PC-9 (cell line): ENCODE measurements around the gene LY86. TPM values are rescaled to one million over a fixed set of nuclear protein-coding genes. Genes with fewer than 3 reads are reported as not detected.

Source experiments
- BruUV-seq: library from RNA; stranded (reverse); fragments of 400-500 nt; replicated peaks from 2 replicates; lab custom pipeline; 2021; lab: Mats Ljungman, UMichigan
- CTCF ChIA-PET: fragments of 300-600 bp; sonication (Branson Sonifier 250); formaldehyde crosslinking; loops from one replicate; lab custom pipeline; 2022; ENCODE audit warnings: antibody characterized with exemption; lab: Charles Lee
- POLR2A ChIA-PET: fragments of 300-600 bp; sonication (Branson Sonifier 250); formaldehyde crosslinking; loops from one replicate; lab custom pipeline; 2022; ENCODE audit warnings: antibody characterized with exemption; ENCODE audit not compliant: unreplicated experiment; lab: Charles Lee
- DNase-seq, 2 experiments: peaks; one replicate each; pipeline versions ENCODE4 v3.0.0 to v3.0.0-alpha.2; 2015 to 2022; ENCODE audit warnings: mixed read lengths in 1 of 2
- H2AFZ ChIP-seq: fragments of 200-600 bp; sonication (generic); 2 replicates; pipeline ENCODE4 v1.8.1; 2017; ENCODE audit warnings: antibody characterized with exemption
- H3F3A ChIP-seq: fragments of 200-600 bp; sonication (generic); 2 replicates; pipeline ENCODE4 v1.8.1; 2017; ENCODE audit warnings: antibody characterized with exemption, mild to moderate bottlenecking, low read depth; ENCODE audit not compliant: insufficient read depth
- H3K27ac ChIP-seq: fragments of 200-600 bp; sonication (generic); 2 replicates; pipeline ENCODE4 v1.6.1; 2016; ENCODE audit warnings: mixed run types
- H3K27me3 ChIP-seq: fragments of 200-600 bp; sonication (generic); 2 replicates; pipeline ENCODE4 v1.6.1; 2016; ENCODE audit warnings: low read depth, mixed run types; ENCODE audit not compliant: insufficient read depth
- H3K36me3 ChIP-seq: fragments of 200-600 bp; sonication (generic); 2 replicates; pipeline ENCODE4 v1.6.1; 2016; ENCODE audit warnings: low read depth, mixed run types
- H3K4me1 ChIP-seq: fragments of 200-600 bp; sonication (generic); replicated peaks from 2 replicates; pipeline ENCODE4 v1.6.1; 2016; ENCODE audit warnings: mixed run types; ENCODE audit not compliant: insufficient read depth
- H3K4me2 ChIP-seq: fragments of 200-600 bp; sonication (generic); 2 replicates; pipeline ENCODE4 v1.6.1; 2017; ENCODE audit warnings: mixed run types
- H3K4me3 ChIP-seq: fragments of 200-600 bp; sonication (generic); 2 replicates; pipeline ENCODE4 v1.6.1; 2016; ENCODE audit warnings: mixed run types
- H3K79me2 ChIP-seq: fragments of 200-600 bp; sonication (generic); 2 replicates; pipeline ENCODE4 v1.6.1; 2017; ENCODE audit warnings: low read depth, mixed run types
- H3K9me2 ChIP-seq: fragments of 200-600 bp; sonication (generic); 2 replicates; pipeline ENCODE4 v1.8.1; 2017; ENCODE audit warnings: mild to moderate bottlenecking; ENCODE audit not compliant: insufficient read depth
- H3K9me3 ChIP-seq: fragments of 200-600 bp; sonication (generic); 2 replicates; pipeline ENCODE4 v1.8.1; 2016; ENCODE audit warnings: low read depth; ENCODE audit not compliant: insufficient read depth
- H4K20me1 ChIP-seq: fragments of 200-600 bp; sonication (generic); 2 replicates; pipeline ENCODE4 v1.8.1; 2017; ENCODE audit not compliant: insufficient read depth
- EZH2 ChIP-seq: fragments of 200-600 bp; sonication (generic); IDR thresholded peaks from 2 replicates; pipeline ENCODE4 v1.8.0; 2017; ENCODE audit warnings: antibody characterized with exemption, low read depth
- intact Hi-C: fragments of 100-400 bp; cut with micrococcal nuclease; formaldehyde crosslinking; loops from one replicate; pipeline ENCODE4 v1.10.0; 2022; ENCODE audit not compliant: unreplicated experiment
- total RNA-seq: library from RNA; stranded (reverse); gene quantifications from 2 replicates; pipeline ENCODE4 v1.2.3, GENCODE V29; 2021
- TF ChIP-seq, protein P1 (sequence below): fragments of 200-600 bp; sonication (generic); conservative IDR thresholded peaks from 2 replicates; pipeline ENCODE4 v1.6.1; 2017; ENCODE audit warnings: mixed run types, antibody characterized with exemption, mild to moderate bottlenecking, moderate library complexity

The LY86 gene
- total RNA-seq, 1 experiment from 2014 or later, result not detected

DNA sequence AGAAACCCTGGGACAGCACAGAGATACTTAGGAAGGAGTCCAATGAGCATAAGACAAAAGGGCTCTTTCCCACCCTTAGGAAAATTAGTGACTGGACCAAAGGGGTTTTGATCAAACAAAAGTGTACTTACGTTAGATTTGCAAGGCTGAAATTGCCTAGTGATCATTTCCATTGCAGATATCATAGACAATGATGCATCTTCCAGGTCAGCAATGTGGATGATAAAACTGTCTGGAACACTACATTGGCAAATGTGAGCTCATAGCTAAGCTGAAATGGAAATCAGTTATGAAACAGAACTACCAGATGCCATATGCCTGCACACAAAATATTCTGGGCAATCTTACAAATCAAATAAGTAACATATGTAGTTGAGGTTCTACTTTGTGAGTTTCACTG, 34.0 kb downstream of the LY86 start:
- ChIA-PET CTCF (no interaction called here), POLR2A (no interaction called here)
- Histone ChIP-seq H3K79me2 (no peaks in the 10 kb centered on the region), H3K27me3 (peaks cover 13% of the 10 kb centered on the region; the same call in 1 of the 2 replicates), H3K27ac (no peak overlapping the region), H3K9me3 (no peaks in the 10 kb centered on the region), H3K36me3 (no peaks in the 10 kb centered on the region), H4K20me1 (no peaks in the 10 kb centered on the region), H3K4me2 (no peak overlapping the region), H3K4me3 (no peak overlapping the region), H3K9me2 (no peaks in the 10 kb centered on the region), H2AFZ (no peak overlapping the region), H3K4me1 (no peaks in the 10 kb centered on the region), H3F3A (no peaks in the 10 kb centered on the region)
- intact Hi-C loops, result no loop called here
- BruUV-seq, result no TSS peak
- TF ChIP-seq, protein P1, sequence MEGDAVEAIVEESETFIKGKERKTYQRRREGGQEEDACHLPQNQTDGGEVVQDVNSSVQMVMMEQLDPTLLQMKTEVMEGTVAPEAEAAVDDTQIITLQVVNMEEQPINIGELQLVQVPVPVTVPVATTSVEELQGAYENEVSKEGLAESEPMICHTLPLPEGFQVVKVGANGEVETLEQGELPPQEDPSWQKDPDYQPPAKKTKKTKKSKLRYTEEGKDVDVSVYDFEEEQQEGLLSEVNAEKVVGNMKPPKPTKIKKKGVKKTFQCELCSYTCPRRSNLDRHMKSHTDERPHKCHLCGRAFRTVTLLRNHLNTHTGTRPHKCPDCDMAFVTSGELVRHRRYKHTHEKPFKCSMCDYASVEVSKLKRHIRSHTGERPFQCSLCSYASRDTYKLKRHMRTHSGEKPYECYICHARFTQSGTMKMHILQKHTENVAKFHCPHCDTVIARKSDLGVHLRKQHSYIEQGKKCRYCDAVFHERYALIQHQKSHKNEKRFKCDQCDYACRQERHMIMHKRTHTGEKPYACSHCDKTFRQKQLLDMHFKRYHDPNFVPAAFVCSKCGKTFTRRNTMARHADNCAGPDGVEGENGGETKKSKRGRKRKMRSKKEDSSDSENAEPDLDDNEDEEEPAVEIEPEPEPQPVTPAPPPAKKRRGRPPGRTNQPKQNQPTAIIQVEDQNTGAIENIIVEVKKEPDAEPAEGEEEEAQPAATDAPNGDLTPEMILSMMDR, result no peak
- TF ChIP-seq EZH2, result no peak
- DNase-seq, result no peak

DNA sequence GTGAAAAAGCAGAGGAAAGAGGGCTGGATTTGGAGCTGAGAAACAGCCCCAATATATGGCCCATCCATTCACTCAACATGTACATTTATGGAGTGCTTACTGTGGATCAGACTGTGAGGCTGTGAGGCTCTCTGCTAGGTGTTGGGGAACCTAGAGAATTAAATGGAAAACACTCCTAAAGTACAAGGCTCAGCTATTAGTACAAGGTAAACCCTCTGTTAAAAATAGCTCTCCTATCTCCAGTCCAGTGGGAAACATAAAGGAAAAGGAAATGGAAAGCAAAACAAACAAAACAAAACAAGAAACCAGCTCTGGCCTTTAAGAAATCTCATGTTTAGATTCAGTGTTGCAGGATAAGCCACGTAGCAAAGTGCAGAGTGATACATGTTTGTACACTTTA, 35.0 kb downstream of the LY86 start:
- no peak overlapping the region for H3K4me3 ChIP-seq
- no TSS peak for BruUV-seq
- no peak overlapping the region for H3K27ac ChIP-seq
- peaks cover 15% of the 10 kb centered on the region for H3K27me3 ChIP-seq
- H2AFZ ChIP-seq, result no peak overlapping the region
- no peak for DNase-seq
- ChIA-PET POLR2A (no interaction called here), CTCF (no interaction called here)
- no peaks in the 10 kb centered on the region for H3K9me2 ChIP-seq
- TF ChIP-seq, protein P1, result no peak
- no peak for TF ChIP-seq EZH2
- H4K20me1 ChIP-seq, result no peaks in the 10 kb centered on the region
- no peaks in the 10 kb centered on the region for H3K36me3 ChIP-seq
- no peaks in the 10 kb centered on the region for H3K9me3 ChIP-seq
- intact Hi-C loops, result no loop called here
- H3K79me2 ChIP-seq, result no peaks in the 10 kb centered on the region
- H3F3A ChIP-seq, result no peaks in the 10 kb centered on the region
- H3K4me1 ChIP-seq, result no peaks in the 10 kb centered on the region
- no peak overlapping the region for H3K4me2 ChIP-seq

DNA sequence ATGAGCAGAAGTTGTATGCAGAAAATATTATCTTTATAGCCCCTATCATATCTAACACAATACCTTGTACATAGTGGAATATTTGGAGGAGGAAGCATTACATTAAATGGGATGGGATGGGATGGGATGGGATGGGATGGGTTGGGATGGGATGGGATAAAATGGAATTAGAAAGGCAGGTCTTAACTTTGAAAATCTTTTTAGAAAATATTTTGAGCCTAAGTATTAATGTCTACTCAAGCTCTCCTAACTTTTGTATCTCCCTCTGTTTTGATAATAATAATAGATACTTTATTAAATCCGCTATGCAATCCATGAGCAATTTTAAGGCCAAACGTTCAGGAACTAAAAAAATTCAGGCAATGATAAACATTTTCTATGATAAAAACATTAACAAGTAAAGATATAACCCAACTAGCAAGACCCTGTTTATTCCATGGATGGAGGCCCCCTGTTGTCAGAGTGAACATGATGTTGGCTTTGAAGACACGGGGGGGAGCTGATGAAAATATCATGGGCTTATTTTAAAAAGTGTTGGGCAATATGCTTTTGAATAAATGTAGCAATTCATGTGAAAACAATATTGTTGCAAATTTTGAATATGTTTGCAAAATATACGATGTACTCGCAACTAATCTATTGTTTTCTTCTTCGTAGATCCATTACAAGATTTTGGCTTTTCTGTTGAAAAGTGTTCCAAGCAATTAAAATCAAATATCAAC, 35.9 kb downstream of the LY86 start:
- TF ChIP-seq, protein P1, result no peak
- TF ChIP-seq EZH2, result no peak

More for the DNA sequence above, 35.9 kb downstream of the LY86 start:
- H3K9me2 ChIP-seq, result no peaks in the 10 kb centered on the region
- no peak overlapping the region for H3K4me2 ChIP-seq
- no peak overlapping the region for H2AFZ ChIP-seq
- DNase-seq, result no peak
- BruUV-seq, result no TSS peak
- H3K36me3 ChIP-seq, result no peaks in the 10 kb centered on the region
- H3K4me3 ChIP-seq, result no peak overlapping the region
- intact Hi-C loops, result no loop called here
- no peaks in the 10 kb centered on the region for H3K9me3 ChIP-seq
- no peaks in the 10 kb centered on the region for H3K79me2 ChIP-seq
- H4K20me1 ChIP-seq, result no peaks in the 10 kb centered on the region
- no peak overlapping the region for H3K27ac ChIP-seq
- POLR2A ChIA-PET, result no interaction called here
- CTCF ChIA-PET, result no interaction called here
- peaks cover 22% of the 10 kb centered on the region for H3K27me3 ChIP-seq
- no peaks in the 10 kb centered on the region for H3F3A ChIP-seq
- no peaks in the 10 kb centered on the region for H3K4me1 ChIP-seq
